DND-41 (cell line): ENCODE results near the gene PMIS2.

Source experiments
- EZH2 ChIP-seq: IDR thresholded peaks from 3 replicates; pipeline ENCODE4 v1.6.1; 2012; ENCODE audit warnings: borderline replicate concordance, low read depth, mild to moderate bottlenecking, moderate library complexity, low read length, inconsistent platforms; ENCODE audit not compliant: severe bottlenecking
- TF ChIP-seq, protein P1 (sequence below): IDR thresholded peaks from 2 replicates; pipeline ENCODE4 v1.5.1; 2012; ENCODE audit warnings: borderline replicate concordance, low read length, moderate library complexity, mild to moderate bottlenecking; ENCODE audit not compliant: poor library complexity, severe bottlenecking; ENCODE audit errors: extremely low read depth

DNA sequence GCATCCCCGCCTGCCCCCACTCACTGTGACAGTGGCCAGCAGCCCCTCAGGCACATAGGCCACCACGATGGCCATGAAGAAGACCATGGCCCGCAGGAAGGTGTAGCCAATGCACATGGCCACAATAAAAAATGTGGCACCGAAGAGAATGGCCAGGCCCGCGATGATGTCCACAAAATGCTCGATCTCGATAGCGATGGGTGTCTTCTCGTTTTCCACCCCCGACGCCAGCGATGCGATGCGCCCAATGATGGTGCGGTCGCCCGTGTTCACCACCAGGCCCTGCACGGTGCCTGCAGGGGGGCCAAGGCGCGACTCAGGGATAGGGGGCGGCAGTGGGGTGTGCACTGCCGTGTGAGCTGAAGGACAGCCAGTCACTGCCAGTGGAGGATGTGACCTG lies 26.2 kb upstream of the PMIS2 start:
- TF ChIP-seq, protein P1, sequence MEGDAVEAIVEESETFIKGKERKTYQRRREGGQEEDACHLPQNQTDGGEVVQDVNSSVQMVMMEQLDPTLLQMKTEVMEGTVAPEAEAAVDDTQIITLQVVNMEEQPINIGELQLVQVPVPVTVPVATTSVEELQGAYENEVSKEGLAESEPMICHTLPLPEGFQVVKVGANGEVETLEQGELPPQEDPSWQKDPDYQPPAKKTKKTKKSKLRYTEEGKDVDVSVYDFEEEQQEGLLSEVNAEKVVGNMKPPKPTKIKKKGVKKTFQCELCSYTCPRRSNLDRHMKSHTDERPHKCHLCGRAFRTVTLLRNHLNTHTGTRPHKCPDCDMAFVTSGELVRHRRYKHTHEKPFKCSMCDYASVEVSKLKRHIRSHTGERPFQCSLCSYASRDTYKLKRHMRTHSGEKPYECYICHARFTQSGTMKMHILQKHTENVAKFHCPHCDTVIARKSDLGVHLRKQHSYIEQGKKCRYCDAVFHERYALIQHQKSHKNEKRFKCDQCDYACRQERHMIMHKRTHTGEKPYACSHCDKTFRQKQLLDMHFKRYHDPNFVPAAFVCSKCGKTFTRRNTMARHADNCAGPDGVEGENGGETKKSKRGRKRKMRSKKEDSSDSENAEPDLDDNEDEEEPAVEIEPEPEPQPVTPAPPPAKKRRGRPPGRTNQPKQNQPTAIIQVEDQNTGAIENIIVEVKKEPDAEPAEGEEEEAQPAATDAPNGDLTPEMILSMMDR: no peak
- no peak for TF ChIP-seq EZH2
